NCI-H1417 (cell line): Measurements from ENCODE around the gene PEDS1.
"Not testable (repeated sequence)": the region's sequence is repeated elsewhere in the genome, so short reads cannot be mapped to it uniquely, and the experiment has no call there.

Experiments
- DNase-seq, 3 experiments: peaks; one replicate each; lab custom pipeline; 2025; lab: John Stamatoyannopoulos, UW

The PEDS1 gene

DNA sequence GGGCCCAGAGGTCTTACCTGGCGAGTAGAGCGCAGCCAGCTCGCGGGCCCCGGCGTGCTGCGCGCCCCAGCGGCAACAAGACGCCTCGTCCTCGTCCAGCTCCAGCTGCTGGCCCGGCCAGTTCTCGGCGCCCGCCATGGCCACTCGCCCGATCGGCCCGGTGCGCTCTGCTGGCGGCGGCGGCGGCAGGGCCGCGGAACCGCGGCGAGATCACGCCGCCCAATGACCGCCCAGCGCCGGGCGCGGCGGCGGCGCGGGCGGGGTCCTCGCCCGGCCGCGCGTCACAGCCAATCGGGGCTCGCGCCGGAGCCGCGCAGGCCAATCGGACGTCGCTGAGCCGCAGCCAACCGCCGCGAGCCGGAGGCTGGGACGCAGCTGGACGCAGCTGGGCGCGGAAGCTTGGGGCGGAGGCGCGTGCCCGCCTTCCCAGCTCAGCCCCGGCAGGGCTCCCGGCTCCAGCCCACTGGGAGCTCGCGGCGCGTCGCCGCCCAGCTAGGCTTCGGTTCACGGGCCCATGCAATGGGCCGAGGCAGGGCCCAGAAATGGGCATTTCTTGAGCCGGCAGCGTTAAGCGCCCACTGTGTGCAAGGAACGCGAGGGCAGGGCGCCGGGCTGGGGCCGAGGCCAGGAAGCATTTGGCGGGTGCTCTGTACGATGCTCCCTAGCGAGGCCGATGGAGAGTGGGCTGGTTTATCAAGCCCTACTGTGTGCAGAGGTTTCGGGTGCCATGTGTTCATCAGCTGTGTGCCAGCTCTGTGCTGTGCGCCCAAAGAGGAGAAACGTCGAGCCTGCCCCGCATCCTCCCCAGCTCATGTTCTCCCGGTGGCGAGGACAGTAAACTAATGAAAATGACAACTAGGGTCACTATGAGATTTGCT is at the start of gene PEDS1:
PEDS1 (minus strand) TSS at position 224 of the 878 bp plus-strand sequence; CDS start at position 138, 86 bp downstream.
- peak; percentile 93 to 94 (median 94) for DNase-seq

GRCh38 chr20:50202677-50203076 is 49.2 kb upstream of the PEDS1 start:
- no peak for DNase-seq

DNA sequence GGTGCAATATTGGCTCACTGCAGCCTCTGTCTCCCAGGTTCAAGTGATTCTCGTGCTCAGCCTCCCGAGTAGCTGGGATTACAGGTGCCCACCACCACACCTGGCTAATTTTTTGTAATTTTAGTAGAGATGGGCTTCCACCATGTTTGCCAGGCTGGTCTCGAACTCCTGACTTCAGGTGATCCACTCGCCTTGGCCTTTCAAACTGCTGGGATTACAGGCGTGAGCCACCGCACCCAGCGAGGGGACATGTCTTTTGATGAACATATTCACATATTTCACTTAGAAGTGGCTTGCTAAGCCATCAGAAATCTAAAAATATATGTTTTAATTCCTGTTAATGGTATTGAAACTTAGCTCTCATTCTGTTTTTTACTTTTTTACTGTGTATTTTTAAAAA is 48.2 kb upstream of the PEDS1 start:
- not testable (repeated sequence) for DNase-seq

DNA sequence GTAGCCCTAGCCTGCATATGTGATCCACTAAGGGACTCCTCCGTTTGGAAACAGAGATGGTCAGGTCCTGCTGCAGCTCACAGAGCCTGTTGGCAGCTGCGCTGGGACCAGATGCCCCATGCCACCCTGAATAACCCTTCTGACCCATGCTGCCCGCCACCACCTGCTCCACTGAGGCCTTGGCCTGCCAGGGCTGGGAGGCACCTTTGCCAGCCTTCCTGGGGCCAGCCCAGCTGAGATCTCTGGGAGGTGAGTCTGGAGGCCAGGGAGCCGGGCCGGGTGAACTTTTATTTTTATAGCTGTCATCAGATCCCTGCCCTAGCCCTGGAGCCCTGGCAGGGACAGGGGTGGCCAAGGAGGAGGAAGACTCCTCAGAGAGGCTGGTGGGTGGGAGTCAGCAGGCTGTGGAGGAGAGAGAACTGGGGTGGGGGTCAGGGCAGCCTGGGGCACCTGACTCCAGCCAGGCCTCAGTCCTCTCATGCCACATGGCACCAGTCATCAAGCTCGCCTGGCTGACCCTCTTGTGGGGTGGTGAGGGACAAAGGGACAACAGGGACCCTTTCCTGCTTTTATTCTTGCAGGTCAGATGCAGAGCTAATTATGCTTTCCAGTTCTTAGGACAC is 47.1 kb upstream of the PEDS1 start:
- no peak for DNase-seq

DNA sequence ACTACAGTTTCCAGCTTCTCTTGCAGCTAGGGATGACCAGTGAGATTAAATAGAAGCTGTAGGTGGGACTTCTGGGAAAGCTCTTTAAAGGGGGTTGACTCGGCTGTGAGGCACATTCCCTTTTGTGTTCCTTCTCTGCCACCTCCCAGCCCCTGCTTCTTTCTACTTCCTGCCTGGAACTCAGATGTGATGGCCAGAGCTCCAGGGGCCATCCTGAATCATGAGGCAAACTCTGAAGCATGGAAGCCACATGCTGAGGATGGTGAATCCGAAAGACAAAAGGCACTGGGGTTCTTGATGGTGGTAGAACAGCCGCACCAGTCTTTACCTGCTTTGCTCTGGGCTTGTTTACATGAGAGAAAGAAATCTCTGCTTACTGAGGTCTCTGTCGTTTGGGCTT is 46.2 kb upstream of the PEDS1 start:
- no peak for DNase-seq

- no peak for DNase-seq
Observed at GRCh38 chr20:50198716-50199115, 45.2 kb upstream of the PEDS1 start.

DNA sequence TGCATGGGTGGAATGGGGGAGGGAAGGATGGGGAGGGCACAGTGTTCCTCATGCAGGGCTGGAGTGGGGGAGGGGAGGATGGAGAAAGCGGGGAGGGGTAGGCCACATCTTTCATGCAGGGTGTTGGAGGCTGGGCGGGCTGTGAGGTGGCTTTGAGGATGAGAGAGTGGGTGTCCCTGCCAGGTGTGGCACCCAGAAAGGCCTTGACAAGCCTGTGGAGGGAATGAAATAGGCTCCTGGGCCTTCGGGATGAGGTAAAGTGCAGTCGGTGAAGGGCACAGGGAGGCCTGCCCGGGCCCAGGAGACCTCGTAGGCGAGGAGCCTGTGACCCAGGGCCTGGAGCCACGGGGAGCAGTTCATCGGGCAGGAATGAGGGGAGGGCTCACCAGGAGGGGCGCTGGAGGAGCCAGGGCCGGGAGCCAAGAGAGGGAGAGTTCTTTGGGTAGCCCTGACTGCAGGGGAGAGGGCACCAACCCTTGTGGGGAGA is 44.7 kb upstream of the PEDS1 start:
- DNase-seq: no peak

GRCh38 chr20:50197463-50198179 is 44.1 kb upstream of the PEDS1 start:
- DNase-seq: no peak

GRCh38 chr20:50196896-50197295 is 43.4 kb upstream of the PEDS1 start:
- DNase-seq: no peak

GRCh38 chr20:50196248-50196647 is 42.7 kb upstream of the PEDS1 start:
- DNase-seq: no peak

DNA sequence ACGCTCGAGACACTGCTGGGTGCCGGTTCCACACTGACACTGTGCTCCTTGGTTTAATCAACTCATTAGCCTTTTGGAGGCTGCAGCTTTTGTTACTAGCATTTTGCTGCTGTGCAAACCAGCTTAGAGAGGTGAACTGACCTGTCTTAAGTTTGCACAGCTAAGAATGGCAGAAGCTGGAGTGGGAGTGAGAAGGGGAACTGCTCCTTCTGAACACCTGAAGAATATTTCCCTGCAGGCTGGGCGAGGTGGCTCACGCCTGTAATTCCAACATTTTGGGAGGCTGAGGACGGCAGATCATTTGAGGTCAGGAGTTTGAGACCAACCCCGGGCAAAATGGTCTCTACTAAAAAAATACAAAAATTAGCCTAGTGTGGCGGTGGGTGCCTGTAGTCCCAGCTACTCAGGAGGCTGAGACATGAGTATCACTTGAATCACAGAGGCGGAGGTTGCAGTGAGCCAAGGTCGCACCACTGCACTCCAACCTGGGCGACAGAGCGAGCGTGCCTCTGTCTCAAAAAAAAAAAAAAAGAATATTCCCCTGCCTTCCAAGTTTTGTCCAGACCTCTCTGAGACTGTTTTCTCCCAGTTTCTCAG is 42.1 kb upstream of the PEDS1 start:
- no peak for DNase-seq

GRCh38 chr20:50194831-50195523 is 41.5 kb upstream of the PEDS1 start:
- no peak for DNase-seq

DNA sequence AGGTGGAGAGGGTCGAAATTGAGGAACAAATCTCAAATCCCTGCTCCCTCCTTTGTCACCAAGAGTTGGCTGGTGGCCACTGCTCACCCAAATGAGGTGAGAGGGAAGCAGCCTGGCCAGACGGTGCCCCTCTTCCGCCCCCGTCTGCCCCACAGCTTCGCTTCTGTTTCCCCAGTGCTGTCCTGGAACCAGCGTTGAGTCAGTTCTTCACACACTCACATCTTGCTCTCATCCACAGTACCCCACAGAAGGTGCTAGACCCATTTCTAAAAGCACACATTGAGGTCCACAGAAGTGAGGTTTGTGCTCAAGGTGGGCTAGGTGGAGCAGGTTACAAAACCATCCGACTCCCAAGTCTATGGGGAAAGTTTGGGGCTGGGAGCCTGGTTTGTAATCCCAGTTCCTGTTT is 40.9 kb upstream of the PEDS1 start:
- DNase-seq: no peak

- DNase-seq: no peak
Observed at GRCh38 chr20:50193836-50194421, 40.4 kb upstream of the PEDS1 start.

DNA sequence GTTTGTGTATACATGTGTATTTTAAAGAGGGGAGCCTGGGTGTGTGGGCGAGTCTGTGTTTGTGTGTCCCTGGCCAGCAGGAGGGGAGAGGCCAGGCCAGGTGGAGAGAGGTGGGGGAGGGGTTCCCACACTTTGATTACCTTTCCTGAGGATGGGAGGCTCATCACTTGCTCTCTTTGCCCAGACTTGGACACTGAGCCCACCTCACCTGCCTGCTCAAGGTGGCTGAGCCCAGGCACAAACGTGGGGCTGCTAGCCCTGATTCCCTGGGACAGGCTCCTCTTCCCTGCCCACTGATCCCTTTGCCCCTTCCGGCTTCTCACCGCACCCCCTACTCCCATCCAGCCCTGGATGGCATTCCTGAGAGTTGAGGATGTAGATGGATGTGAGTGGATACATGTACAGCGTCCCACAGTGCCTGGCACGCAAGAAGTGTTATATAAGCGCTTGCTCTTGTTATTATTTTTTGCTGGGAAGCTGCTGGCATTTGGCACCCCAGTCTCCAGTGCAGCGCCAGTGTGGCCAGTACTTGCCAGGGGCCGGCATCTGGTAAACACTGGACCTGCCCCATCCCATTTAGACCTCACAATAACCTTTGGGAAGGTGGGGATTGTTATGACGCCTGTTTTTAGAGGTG is 39.8 kb upstream of the PEDS1 start:
- peak in 2 of 3 experiments; percentile 44 to 48 for DNase-seq

DNA sequence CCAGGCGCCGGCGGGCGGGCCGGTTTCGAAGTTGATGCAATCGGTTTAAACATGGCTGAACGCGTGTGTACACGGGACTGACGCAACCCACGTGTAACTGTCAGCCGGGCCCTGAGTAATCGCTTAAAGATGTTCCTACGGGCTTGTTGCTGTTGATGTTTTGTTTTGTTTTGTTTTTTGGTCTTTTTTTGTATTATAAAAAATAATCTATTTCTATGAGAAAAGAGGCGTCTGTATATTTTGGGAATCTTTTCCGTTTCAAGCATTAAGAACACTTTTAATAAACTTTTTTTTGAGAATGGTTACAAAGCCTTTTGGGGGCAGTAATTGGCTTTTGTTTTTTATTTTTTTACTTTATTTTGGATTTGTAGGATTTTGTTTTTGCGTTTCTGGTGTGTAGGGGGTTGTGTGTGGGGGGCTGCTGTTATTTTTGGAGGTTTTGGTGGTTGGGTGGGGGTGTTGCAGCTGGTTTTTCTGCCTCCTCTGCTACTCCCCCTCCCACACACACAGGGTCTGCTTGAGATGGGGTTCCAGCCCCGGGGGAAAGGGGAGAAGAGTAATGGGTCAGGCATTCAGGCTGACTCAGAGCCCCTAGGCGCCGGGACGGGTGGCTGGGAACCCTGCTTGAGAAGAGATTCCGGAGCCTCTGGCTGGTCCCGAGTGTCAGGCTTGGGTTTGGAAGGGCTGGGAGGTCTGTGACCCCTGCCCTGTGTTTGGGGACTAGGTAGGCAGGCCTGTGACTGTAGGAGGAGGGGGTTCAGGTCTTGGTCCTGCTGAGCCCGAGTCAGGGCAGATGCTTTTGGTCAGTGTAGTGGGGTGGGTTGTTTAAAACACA is 39.1 kb upstream of the PEDS1 start:
- peak; percentile 67 to 87 (median 81) for DNase-seq

DNA sequence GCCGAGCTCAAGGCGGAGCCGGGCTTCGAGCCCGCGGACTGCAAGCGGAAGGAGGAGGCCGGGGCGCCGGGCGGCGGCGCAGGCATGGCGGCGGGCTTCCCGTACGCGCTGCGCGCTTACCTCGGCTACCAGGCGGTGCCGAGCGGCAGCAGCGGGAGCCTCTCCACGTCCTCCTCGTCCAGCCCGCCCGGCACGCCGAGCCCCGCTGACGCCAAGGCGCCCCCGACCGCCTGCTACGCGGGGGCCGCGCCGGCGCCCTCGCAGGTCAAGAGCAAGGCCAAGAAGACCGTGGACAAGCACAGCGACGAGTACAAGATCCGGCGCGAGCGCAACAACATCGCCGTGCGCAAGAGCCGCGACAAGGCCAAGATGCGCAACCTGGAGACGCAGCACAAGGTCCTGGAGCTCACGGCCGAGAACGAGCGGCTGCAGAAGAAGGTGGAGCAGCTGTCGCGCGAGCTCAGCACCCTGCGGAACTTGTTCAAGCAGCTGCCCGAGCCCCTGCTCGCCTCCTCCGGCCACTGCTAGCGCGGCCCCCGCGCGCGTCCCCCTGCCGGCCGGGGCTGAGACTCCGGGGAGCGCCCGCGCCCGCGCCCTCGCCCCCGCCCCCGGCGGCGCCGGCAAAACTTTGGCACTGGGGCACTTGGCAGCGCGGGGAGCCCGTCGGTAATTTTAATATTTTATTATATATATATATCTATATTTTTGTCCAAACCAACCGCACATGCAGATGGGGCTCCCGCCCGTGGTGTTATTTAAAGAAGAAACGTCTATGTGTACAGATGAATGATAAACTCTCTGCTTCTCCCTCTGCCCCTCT is 38.2 kb upstream of the PEDS1 start:
- DNase-seq: peak; percentile 46 to 85 (median 84)

- DNase-seq: peak; percentile 46 to 84 (median 73)
Observed at GRCh38 chr20:50191065-50191543, 37.6 kb upstream of the PEDS1 start.
